ENCODE measurements around the gene PAX3.

Gene PAX3

DNA sequence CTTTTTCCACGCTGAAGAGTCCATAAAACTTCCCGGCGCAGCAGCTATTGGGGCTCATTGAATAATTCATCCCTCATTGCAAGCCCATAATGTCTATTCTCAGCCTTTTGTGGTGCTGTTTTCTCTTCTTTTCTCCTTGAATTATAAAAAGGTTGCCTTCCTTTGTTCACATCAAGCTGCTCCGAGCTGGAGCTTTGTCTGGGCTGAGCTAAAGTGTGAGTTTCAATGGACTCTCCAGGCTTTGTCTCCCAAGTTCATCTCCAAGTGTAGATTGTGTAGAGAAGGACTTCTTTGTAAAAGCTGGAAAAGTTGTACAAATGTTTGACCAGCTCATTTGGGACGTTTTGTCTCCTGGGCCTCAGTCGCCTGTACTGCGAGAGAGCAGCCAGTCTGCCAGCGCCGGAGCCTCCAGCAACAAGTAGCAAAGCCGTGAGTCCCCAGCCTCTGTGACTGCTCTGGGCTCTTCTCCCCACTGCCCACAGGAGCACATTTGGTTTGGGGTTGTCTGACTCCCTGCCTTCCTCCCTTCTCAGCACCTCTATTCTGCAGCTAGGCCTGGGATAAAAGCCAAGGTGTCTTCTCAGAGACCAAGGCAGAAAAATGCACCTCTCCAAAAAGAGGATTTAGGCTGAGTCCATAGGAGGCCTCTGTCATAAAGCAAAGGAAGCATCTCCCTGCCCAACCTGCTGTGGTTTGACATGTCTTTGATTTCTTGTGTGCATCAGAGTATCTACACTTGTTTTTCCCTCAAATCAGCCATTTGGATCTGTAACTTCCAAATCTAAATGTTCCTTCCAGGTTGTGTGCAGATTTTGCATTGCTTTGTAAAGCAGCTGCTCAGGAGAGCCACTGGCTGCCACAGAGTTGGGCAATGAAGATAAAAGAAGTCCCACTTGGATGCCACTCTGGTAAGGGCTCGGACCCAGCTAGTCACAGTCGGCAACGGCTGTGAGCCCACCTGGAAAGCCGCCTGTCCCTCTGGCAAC, 6.4 kb downstream of the PAX3 start:
- H3K4me3 ChIP-seq (ENCODE audit: low read depth, low read length), result peak overlapping the region; percentile 6
- in situ Hi-C loops (cut with HindIII; ENCODE audit: low sequenced_read_pairs), result no loop called here
- TF ChIP-seq, protein P1, sequence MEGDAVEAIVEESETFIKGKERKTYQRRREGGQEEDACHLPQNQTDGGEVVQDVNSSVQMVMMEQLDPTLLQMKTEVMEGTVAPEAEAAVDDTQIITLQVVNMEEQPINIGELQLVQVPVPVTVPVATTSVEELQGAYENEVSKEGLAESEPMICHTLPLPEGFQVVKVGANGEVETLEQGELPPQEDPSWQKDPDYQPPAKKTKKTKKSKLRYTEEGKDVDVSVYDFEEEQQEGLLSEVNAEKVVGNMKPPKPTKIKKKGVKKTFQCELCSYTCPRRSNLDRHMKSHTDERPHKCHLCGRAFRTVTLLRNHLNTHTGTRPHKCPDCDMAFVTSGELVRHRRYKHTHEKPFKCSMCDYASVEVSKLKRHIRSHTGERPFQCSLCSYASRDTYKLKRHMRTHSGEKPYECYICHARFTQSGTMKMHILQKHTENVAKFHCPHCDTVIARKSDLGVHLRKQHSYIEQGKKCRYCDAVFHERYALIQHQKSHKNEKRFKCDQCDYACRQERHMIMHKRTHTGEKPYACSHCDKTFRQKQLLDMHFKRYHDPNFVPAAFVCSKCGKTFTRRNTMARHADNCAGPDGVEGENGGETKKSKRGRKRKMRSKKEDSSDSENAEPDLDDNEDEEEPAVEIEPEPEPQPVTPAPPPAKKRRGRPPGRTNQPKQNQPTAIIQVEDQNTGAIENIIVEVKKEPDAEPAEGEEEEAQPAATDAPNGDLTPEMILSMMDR (IDR thresholded peaks at IDR 0.05; ENCODE audit: low read depth, low read length), result no peak
- peak; percentile 47 for DNase-seq (ENCODE audit: low read depth, low spot score)

DNA sequence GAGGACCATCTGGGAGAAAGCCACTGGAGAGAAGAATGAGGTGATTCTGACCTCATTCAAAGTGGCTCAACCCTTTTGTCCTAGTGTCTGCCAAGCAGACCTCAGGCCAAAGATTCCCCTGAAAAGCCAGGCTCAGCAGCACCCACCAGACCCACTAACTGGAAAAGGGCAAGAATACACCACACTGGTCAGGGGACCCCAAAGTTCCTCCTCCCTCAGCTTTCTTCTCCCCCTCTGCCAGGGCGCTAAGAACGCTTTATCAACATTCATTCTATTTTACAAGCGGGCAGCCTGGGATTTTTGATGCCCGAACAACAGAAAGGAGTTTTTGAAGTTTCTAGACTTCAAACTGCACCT, 7.3 kb downstream of the PAX3 start:
- TF ChIP-seq, protein P1 (IDR thresholded peaks at IDR 0.05; ENCODE audit: low read depth, low read length), result no peak
- no peak for DNase-seq (ENCODE audit: low read depth, low spot score)
- in situ Hi-C loops (cut with HindIII; ENCODE audit: low sequenced_read_pairs), result no loop called here
- peak overlapping the region; percentile 25 for H3K4me3 ChIP-seq (ENCODE audit: low read depth, low read length)

GRCh38 chr2:222290736-222291484, 7.9 kb downstream of the PAX3 start:
- H3K4me3 ChIP-seq (ENCODE audit: low read depth, low read length), result peak overlapping the region; percentile 25
- DNase-seq (ENCODE audit: low read depth, low spot score), result peak; percentile 85
- in situ Hi-C loops (cut with HindIII; ENCODE audit: low sequenced_read_pairs), result no loop called here

GRCh38 chr2:222290401-222290735, 8.4 kb downstream of the PAX3 start:
- peak overlapping the region; percentile 25 for H3K4me3 ChIP-seq (ENCODE audit: low read depth, low read length)
- TF ChIP-seq, protein P1 (IDR thresholded peaks at IDR 0.05; ENCODE audit: low read depth, low read length), result no peak
- in situ Hi-C loops (cut with HindIII; ENCODE audit: low sequenced_read_pairs), result no loop called here
- DNase-seq (ENCODE audit: low read depth, low spot score), result no peak

More at GRCh38 chr2:222290736-222291484, 7.9 kb downstream of the PAX3 start:
- TF ChIP-seq, protein P1 (IDR thresholded peaks at IDR 0.05; ENCODE audit: low read depth, low read length), result peak; percentile 6

- TF ChIP-seq, protein P1 (IDR thresholded peaks at IDR 0.05; ENCODE audit: low read depth, low read length), result no peak
- in situ Hi-C loops (cut with HindIII; ENCODE audit: low sequenced_read_pairs), result no loop called here
- H3K4me3 ChIP-seq (ENCODE audit: low read depth, low read length), result peak overlapping the region; percentile 25
- DNase-seq (ENCODE audit: low read depth, low spot score), result no peak
Observed at GRCh38 chr2:222289278-222290160, 9.3 kb downstream of the PAX3 start.

Measured in astrocyte of the spinal cord (primary cell).